Subcutaneous adipose tissue (tissue), 4 donors: ENCODE results near the gene XPC. TPM values are rescaled to one million over a fixed set of nuclear protein-coding genes. Genes with fewer than 3 reads are reported as not detected.

Experiments used
- total RNA-seq, 4 donors: library from RNA; depleted of rRNA; stranded (reverse); fragments of >200 nt; gene quantifications; one replicate each; pipeline ENCODE4 v1.1.0, GENCODE V29; 2016
- TF ChIP-seq, protein P1 (sequence below): fragments of 450-650 bp; IDR thresholded peaks from one replicate; pipeline ENCODE4 v1.5.1; 2016; ENCODE audit warnings: low read depth, mild to moderate bottlenecking, control low read depth, antibody characterized with exemption, moderate library complexity

Gene XPC
- total RNA-seq, 4 donors from 2014 or later: 25.4 to 70.6 (median 46.0) TPM

DNA sequence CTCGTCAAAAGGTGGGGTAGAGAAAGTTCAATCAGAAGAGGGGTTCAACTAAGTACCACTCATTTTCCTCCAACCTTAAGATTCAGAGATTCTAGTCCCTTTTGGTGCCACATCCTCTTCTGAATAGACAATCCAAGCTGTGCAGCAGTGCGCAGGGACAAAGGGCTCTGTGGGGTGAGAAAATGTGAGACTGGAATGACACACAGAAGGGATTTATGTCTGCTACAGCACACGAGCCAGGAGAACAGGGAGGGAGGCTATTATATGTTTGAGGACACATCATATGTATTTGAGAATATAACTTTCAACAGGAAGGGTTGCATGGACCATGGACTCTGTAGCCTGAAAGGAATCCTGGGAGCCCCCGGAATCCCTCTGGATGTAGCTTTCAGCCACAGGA, 33.2 kb upstream of the XPC start:
- TF ChIP-seq, protein P1, sequence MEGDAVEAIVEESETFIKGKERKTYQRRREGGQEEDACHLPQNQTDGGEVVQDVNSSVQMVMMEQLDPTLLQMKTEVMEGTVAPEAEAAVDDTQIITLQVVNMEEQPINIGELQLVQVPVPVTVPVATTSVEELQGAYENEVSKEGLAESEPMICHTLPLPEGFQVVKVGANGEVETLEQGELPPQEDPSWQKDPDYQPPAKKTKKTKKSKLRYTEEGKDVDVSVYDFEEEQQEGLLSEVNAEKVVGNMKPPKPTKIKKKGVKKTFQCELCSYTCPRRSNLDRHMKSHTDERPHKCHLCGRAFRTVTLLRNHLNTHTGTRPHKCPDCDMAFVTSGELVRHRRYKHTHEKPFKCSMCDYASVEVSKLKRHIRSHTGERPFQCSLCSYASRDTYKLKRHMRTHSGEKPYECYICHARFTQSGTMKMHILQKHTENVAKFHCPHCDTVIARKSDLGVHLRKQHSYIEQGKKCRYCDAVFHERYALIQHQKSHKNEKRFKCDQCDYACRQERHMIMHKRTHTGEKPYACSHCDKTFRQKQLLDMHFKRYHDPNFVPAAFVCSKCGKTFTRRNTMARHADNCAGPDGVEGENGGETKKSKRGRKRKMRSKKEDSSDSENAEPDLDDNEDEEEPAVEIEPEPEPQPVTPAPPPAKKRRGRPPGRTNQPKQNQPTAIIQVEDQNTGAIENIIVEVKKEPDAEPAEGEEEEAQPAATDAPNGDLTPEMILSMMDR: no peak

DNA sequence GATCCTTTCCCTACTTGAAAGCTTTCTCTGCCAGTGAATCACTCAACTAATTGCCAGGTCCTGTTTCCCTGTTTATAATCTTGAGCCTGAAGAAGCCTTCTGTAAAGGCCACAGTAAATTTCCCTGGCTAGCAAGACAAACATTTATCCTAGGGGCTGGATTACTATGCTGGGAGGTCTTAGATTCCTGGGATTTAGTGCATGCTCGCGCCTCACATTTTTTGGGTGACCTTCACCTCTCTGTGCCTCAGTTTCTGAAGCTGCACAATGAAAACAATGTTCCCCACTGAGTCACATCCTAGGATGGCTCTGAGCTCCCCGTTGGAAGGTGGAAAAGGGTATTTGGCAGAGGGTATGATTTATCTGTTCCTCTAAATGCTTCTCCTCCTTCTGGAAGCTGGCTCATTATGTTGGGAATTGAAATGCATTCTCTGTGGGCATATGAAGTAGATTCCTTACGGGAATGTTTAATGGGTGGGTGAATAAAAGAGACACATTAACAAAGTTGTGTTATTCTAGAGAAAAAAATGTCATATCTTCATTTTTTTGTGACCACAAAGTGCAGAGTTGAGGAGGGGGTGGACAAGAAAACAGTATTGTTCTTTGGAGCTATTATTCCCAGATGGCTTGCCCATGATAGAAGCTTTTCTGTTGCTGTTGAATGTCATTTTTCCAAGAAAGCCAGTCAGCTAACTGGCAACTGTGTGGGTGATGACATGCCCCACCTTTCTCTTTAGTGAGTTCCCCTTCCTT, 32.6 kb upstream of the XPC start:
- TF ChIP-seq, protein P1: no peak

DNA sequence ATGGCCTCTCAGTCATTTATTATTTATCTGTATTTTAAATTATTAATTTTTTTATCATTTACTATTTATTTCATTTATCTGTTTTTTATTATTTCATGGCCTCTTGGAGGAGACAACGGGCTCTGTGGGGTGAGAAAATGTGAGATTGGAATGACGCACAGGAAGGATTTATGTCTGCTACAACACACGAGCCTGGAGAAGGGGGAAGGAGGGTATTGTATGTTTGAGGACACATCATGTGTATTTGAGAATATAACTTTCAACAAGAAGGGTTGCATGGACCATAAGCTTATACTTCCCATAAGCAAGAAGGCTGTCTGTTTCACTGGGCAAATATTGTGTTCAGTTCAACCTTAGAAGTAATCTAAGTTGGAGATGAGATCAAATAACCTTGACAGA, 31.9 kb upstream of the XPC start:
- TF ChIP-seq, protein P1: no peak

DNA sequence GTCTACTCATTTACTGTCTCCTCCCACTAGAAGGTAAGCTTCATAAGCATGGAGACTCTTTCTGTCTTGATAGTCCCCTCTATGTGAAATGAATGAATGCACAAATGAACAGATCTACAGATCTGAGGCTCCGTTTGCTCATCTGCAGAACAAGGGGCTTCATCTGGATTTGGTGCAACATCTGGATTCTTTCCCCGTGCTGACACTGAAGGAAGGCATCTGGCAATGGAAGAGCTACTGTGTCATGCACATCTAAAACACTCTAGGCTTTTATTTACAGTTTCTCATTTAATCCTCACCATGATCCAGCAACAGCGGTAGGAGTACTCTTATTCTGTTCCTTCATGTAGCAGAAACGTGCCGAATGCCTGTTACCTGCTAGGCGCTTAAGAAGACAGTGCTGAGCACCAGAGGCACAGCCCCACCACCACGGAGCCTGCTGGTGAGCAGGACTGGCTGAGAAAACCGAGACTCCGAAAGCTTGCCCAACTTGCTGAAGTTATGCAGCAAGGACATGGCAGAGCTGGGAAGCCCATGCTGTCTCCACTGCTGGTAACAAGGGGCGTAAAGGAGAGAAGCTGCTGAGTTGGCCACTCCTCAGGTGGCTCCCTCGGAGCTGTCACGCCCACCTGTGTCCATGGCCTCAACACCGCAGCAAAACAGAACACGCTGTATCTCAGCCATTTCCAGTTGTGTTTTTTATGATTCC, 31.3 kb upstream of the XPC start:
- TF ChIP-seq, protein P1: no peak

DNA sequence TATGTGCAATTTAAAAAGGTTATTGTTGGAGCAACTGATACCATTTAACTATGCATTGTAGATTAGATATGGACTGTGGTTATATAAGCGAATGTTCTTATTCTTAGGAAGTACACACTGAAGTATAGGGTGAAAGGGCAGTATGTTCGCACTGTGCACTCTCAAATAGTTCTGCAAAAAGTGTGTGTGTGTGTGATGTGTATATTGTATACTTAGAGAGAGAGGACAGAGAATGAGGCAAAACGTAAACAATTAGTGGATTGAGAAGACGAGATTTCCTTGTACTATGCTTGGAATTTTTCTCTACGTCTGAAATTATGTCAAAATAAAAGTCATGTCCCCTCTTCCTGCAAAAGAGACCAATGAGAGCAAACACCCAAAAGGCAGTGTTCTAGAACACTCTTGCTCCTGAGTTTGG, 30.6 kb upstream of the XPC start:
- TF ChIP-seq, protein P1: no peak

DNA sequence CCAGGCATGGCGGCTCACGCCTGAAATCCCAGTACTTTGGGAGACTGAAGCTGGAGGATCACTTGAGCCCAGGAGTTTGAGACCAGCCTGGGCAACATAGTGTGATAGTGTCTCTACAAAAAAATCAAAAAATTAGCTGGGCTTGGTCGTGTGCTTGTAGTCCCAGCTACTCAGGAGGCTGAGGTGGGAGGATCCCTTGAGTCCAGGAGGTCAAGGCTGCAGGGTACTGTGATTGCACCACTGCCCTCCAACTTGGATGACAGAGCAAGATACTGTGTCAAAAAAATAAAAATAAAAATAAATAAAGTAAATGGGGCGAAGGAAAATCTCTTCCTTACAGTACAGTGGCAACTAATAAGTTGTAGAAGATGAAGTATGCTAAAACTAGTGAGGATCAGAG, 29.8 kb upstream of the XPC start:
- TF ChIP-seq, protein P1: no peak

DNA sequence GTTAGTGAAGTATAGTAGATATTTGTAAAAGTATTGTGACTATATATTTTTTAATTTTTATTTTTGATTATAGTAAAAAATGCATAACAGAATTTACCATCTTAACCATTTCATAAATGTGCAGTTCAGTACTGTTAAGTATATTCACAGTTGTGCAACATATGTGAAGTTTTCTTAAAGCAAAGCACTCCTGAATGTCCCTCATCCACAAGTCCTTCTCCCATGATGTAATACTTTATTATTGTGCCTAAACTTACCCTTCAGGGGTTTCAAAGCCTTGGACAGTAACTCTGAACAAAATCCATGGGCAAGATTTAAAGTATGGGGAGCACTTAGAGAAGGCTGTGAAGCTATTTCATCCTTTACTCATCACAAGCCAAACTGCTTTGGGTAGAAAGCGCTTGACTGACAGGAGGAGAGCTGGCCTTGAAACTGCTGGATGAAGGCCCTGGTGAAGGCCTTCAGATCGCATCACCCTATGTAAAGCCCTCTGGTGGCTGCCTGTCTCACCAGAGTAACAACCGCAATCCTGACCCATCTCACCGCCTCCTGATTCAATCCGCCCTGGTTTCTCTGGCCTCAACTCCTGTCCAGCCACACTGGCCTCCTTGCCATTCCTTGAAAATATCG, 28.3 kb upstream of the XPC start:
- TF ChIP-seq, protein P1: no peak
